SH-SY5Y (cell line): ENCODE results near the gene PSTPIP1.

Source experiments
- GATA2 ChIP-seq: IDR thresholded peaks from 2 replicates; pipeline ENCODE4 v1.6.1; 2011; ENCODE audit warnings: mild to moderate bottlenecking, low read depth, low read length
- GATA3 ChIP-seq: IDR thresholded peaks from 2 replicates; pipeline ENCODE4 v1.6.1; 2011; ENCODE audit warnings: low read depth, mild to moderate bottlenecking, low read length, moderate library complexity

PSTPIP1 gene

DNA sequence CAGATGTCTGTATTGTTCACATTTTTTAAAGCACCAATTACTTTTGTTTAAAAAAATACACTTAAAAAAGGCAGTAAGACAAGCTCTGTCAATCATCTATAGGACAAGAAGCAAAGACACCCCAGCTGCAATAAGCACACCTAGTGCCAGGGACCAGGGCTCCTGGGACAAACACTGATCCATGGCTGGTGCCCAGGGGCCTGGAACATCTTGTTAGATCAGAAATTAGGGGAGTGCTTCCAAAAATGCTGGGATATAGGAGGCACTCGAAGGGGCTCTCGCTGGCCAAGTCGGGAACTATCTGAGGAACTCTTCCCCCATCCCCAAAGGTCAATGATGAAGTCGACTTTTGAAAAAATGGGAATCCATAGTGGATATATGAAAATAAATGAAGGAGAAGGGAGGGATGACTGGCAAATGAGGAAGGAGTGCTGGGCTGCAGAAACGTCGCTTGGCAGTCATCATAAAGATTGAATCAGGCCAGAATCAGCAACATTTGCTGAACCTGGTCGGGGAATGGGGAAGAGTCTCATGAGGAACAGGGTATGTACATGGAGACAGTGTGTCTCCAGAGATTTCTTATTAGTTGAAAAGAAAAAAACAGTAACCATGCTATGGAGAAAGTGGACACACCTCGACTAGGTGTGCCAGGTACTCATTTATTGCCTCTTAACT is 47.5 kb downstream of the PSTPIP1 start:
- TF ChIP-seq GATA3 (no peak), GATA2 (no peak)

DNA sequence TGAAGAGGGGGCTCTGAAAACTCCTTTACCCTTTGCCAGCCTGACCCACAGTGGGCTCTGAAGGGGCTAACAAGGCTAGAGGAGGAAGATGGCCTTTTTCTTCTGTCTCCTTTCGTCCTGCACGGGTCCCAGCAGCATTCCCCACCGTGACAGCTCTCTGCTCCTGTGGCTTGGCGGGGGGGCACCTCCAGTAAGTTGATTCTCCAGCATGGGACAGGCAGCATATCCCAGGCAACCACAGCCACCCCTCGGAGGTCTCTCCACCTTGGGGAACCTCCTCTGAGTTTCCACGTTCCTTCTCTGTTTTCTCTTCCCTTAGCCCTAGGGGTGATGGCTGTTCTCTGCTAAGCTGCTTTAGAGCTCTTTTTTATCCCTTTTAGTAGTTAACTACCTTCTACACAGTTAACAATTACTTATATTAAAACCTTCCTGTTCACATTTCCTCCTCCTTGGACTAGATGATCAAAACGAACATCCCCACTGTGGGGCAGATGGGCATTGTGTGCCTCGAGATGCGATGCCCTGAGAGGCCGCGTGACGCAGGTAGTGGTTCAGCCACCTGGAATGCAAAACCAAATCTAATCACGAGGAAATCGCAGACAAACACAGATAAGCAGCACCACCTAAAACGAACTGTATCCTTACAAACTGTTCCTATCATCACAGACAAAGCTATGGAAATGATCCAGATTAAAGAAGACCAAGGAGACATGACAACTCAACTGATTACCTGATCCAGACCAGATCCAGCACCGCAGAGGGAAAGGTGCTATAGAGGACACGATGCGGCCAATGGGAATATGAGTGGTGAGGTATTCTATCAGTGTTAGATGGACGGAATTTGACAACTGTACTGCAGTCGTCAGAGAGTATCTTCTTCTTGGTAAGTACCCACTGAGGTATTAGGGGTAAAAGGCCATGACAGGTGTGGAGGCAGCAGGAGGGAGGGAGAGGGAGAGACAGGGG is 48.3 kb downstream of the PSTPIP1 start:
- TF ChIP-seq GATA2, result no peak
- no peak for TF ChIP-seq GATA3

DNA sequence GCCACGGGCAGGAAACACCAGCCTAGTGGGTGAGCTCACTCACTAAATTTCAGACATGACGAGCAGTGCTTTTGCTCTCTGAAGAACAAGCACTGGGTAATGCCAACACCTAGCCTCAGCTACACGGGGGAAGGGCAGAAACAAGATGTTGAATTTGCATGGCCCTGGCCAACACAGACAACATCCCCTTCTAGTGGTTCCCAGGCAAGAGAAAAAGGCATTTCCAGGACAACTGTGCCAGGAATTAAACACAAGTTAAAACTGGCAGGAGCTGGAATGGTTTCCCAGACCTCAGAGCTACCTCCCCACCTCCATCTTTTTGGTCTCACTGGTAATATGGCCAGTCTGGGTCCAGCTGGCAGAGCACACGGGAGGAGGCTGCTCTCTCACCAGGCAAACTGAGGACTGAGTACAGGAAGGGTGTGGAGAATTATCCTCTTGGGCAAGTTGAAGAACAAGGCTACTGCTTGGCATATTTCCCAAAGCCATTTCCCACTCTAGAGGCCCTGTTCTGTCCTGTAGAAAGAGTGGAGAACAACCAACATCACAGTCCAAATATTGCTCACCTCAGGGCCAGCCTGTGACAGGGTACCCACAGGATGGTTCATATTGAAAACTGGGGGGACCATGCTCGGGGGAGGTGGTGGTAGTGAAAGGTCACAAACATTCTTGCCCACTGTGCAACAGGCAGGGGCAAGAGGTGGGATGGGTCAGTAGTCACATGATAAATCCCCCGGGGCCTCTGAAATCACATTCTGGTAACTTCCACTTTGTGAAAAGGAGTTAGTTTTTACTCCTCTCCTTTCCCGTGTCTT is 49.5 kb downstream of the PSTPIP1 start:
- TF ChIP-seq GATA3, result no peak
- TF ChIP-seq GATA2, result no peak

DNA sequence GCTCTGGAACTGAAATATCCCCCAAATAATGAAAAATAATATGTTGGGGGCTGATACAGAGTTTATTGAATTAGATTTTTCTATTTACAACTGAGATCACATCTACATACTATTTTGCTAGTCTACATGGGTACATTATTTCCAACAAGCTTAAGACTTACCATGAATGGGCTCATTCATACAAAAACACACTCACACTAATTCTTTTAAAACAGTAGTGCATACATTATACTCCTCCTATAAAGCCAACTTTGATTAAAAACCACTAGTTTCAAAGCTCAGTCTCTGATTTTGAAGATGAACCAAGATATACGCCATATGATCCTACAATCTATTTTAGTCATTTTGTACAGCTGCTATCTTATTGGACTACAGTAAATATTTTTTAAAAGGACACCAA is 51.1 kb downstream of the PSTPIP1 start:
- TF ChIP-seq GATA2 (no peak), GATA3 (no peak)

DNA sequence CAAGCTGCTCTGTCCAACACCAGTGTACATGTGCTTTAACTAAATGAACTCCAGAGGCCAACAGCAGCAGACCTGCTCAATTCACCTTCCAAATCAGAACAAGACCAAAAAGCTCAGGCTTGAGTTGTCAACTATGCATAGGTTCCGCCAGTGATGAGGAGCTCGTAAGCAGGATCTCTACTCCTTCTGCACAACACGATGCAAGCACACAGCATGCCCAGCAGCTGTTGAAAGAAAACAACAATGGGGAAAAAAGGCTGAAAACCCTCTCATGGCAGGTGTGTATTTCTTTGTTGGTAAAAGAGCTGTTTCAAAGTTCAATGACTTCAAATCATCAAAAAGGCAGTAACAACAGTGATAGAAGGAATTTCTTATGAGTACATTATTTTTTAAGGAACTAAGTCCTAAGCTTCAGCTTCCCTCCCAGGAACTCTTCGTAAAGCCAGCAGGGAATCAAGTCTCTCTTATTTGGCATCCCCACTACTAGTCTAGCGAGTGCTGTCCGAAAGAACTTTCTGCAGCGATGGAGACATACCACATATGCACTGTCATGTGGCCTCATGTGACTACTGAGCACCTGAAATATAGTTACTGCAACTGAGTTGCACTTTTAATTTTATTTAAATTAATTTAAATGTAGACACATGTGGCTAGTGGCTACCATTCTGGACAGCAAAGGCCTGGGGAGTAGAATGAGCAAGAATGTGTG is 51.9 kb downstream of the PSTPIP1 start:
- no peak for TF ChIP-seq GATA3
- no peak for TF ChIP-seq GATA2

DNA sequence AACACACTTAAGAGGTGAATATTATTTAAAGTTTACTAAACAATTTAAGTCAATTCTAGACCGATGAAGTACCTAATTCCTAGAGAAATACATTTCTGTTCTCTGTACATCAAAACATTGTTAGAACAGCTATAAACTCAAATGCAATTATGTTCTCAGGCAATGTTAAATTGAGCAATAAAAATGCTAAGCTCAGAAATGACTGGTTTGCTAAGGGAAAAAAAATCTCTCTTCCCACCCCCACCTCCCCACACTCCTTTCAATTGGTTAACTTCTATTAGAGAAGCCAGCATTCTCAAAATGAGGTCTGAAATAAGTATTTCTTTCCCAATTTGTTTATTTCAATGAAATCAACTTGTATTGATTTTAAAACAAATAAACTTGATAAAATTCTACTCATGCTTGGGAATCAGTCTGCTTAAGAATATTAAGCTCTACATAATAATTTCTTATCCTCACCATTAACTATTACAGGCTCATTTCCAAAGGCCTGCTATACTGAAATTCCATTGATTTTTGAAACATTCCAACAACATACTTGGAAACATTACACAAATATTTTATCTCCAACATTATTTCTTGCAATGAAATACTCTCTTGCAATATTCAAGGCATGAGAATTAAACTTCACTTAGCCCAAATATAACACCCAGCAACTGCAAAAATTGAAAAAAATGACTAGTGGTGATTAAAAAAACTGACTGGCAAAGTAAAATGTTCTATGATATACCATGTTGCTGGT is 53.4 kb downstream of the PSTPIP1 start:
- TF ChIP-seq GATA3, result no peak
- TF ChIP-seq GATA2, result no peak

DNA sequence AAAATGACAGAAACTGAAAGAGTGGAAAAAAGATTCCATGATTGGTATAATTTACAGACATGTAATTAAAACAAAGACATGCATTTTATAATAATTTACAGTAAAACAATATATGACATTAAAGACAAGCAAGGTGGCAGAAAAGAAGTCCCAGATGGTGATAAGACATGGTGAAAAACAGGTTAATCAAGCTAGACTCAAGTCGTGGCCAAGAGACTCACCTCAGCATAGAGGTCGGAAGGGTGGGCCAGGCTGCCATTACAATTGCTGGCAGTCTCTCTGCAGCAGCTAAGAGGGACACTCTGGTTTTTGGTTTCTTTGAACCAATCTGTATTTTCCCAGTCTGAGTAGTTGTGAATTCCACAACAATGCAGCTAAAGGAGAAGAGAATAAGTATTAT is 57.6 kb downstream of the PSTPIP1 start:
- TF ChIP-seq GATA2 (no peak), GATA3 (no peak)

DNA sequence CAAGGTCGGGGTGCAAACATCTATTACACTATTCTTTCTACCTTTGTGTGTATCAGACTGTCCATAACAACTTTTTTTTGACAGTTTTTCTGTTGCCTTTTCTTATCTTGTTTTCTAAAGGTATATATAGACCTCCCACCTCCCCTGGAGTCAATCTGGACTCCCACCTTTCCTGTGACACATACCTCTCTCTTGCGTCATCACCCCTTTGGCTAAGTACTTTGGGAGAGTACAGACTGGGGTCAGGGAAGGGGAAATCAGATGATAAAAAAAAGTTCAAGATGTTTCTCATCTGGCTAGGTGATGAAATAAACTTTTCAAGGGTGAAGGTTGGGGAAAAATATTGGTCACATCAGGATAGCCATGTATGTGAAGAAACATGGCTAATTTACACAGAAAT is 58.8 kb downstream of the PSTPIP1 start:
- TF ChIP-seq GATA3, result no peak
- TF ChIP-seq GATA2, result no peak

DNA sequence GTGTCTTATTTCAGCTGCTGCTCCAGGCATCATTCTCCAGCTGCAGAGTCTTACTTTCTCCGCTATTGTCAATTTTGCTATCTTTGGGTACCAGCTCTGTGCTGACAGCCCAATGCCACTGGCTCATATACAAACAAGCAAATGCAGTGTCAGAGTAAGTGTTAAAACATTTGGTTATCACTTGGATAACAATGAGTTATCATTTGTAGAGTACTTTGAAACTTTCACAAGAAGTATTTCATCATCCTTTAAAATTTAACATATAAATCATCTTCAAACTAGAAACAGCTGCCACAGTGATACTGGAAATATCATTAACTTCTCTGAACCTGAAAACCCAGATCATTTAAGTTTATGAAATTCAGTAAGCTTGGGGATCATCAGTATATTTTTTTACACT is 62.1 kb downstream of the PSTPIP1 start:
- TF ChIP-seq GATA2 (no peak), GATA3 (no peak)

DNA sequence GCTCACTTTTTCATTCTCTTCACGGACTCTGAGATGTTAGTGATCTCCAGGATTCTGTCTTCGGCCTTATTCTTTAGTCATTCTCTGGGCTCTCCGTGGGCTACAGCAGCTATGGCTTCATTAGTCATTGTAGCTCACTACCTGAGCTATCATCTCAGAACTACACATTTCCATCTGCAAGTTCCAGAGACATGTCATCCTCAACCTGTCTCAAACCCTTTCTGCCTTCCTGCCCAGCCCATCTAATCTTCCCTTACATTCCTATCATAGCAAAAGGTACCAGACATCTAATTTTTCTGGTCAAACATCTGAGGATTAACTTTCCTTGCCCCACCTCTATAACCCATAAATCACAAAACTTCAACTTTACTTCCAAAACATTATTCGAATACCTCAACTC is 62.8 kb downstream of the PSTPIP1 start:
- TF ChIP-seq GATA2, result no peak
- TF ChIP-seq GATA3, result no peak

DNA sequence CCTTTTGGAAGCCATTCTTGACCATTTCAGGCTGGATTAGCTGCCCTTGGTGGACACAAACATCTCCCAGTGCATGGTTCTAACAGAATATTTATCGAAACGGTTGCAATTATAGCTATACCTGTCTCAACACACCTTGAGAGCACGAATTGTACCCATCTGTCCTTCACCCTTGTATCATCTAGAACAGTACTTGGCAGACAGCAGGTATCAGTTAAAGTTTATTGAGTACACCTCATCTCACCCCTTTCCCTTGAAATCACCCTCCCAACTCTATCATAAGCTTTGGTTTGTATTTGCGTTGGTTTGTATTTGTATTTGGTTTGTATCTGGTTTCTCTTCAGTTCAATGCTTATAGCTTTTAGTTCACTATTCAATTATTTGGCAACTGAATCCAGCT is 63.5 kb downstream of the PSTPIP1 start:
- TF ChIP-seq GATA3 (no peak), GATA2 (no peak)

DNA sequence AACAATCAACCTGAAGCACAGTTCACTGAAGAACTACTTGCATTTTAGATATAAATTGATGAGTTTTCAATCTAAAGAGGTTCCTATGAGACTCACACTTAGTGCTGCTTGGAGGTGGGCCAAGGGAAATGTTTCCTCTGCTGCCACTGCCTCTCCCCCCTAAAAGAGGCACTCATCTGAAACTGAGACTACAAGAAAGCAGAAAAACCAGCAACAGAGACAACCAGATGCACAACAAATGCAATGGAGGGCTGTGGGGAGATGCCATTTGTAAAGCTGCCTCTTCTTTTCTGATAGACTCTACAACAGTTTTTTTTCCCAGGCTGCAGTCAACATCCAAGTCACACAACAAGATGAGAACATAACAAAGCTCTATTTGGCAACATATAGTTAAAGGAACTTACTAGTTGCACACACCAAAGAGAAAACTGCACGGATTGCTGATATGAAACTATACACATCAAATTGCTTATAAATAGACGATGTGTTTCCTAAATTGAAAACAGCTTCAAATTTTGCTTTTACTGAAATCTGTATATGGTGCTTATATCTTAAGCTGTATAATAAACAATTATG is 64.9 kb downstream of the PSTPIP1 start:
- no peak for TF ChIP-seq GATA3
- no peak for TF ChIP-seq GATA2

DNA sequence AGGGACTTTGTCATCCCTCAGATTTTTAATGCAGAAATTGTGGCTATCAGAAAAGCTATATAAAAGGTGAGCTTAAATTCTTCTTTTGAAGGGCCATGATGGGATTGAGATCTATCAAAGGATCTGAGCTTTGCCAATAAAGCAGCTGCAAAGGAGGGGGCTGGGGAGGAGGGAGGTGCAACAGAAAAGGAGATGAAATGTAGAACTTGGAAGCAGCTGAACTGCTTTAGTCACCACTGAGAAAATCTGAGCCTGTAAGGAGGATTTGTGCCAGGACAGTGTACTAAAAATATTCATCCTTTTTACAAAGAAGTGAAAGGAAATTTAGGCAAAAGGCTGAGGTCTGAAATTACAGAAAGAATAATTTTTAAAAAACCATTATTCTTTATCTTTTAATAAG is 65.6 kb downstream of the PSTPIP1 start:
- TF ChIP-seq GATA3, result no peak
- no peak for TF ChIP-seq GATA2

DNA sequence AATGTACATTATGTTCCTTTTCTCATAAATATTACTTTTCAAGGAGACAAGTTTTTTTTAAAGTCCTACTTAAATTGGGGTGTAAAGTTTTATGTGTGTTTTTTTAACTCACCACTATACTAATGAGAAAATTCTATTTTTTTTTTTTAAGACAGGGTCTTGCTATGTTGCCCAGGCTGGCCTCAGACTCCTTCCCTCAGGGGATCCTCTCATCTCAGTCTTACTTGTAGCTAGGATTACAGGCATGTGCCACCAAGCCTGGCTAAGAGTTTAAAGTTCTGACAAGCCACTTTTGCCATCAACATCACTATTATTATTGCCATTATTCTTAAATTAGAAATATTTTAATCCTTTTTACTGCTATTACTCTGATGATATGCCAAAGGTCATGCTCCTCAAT is 68.3 kb downstream of the PSTPIP1 start:
- no peak for TF ChIP-seq GATA3
- no peak for TF ChIP-seq GATA2
